ENCODE measurements around the gene THSD4.

GRCh38 chr15:71581398-71581930 lies 466.2 kb downstream of the THSD4 start:
- TF ChIP-seq CTCF (IDR thresholded peaks at IDR 0.05) (no peak), POLR2A (IDR thresholded peaks at IDR 0.05) (no peak), POLR2AphosphoS5 (IDR thresholded peaks at IDR 0.05) (no peak), EP300 (IDR thresholded peaks at IDR 0.05) (no peak)

Measured in upper lobe of left lung (tissue), 4 donors.